ENCODE data around the gene PLXNA2.

Gene PLXNA2

DNA sequence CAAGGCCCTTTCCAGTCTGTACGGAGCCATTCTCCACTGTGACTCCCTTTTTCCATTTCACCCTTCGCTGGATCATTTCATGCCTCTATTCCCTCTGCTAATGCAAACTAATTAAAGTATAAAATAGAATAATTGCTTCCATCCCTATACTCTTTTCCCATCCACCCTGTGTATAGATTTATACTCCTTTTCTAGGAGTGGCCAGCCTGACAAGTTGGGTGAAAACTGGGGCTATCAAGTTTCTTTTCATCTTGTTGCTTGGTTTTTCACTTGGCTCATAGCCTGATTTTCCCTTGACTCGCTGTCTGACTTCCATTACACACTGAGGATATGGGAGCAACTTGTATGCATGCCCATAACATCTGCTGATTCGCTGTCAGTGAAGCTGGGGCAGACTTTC, 107.0 kb downstream of the PLXNA2 start:
- H3K4me1 ChIP-seq (ENCODE audit: control insufficient read depth, insufficient read depth, low read length) = peaks cover 32% of the 10 kb centered on the region
- no peaks in the 10 kb centered on the region for H3K27me3 ChIP-seq (ENCODE audit: control insufficient read depth, insufficient read depth, low read length)
- no peaks in the 10 kb centered on the region for H3K36me3 ChIP-seq (ENCODE audit: control insufficient read depth, insufficient read depth, low read length)
- no peak overlapping the region for H3K4me3 ChIP-seq (ENCODE audit: low read depth, low read length)
- H3K27ac ChIP-seq (ENCODE audit: low read depth, low read length) = no peak overlapping the region
- no peak overlapping the region for H3K9ac ChIP-seq (ENCODE audit: low read length)
- H3K9me3 ChIP-seq (ENCODE audit: control insufficient read depth, insufficient read depth, low read depth, low read length) = no peaks in the 10 kb centered on the region

DNA sequence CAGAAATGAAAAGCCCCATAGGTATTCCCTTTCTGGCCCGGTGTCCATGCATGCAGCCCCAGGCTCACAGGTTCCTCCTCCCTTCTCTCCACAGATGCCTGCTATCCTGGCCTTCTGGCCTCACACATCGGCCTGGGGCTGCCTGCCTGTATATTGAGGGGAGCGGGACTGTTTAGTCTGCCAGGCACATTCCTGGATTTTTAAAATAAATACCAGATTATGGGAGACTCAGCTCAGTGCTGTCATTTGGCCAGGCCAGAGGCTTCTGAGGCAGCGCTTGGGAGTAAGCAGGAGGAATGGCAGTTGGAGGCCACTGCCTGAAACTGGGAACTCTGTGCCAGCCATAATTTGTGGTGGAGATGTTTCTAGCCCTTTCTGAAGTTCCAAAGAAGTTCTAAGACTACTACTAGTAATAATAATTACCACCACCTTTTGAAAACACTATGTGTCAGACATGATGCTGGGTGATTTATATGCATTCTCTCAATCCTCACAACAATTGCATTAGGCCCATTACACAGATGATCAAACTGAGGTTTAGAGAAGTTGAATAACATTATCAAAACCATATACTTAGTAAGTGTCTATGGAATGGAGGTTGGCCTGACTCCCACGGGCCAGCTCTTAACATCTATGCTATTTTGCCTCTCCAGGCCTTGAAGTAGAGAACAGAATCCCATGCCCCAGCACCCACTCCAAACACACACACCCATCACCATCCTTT, 107.6 kb downstream of the PLXNA2 start:
- H3K27ac ChIP-seq (ENCODE audit: low read depth, low read length) = no peak overlapping the region
- H3K9me3 ChIP-seq (ENCODE audit: control insufficient read depth, insufficient read depth, low read depth, low read length) = no peaks in the 10 kb centered on the region

DNA sequence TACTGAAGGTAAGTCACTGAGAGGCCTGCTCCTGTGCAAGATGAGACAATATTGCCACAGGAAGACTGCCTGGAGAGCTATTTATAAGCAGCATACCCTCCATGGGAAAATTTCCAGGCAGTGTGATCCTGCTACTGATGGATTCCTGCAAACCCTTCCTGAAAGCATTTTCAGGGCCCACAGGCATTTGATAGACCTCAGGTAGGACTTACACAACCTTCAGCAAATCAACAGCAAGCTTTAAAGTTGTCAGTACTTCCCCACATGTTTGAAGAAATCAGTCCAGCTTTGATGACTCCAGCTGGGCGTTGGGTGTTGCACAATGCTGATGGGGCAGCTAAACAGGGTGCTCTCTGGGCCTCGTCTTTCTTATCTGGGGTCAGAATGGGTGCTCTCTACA, 108.8 kb downstream of the PLXNA2 start:
- Histone ChIP-seq H3K36me3 (ENCODE audit: control insufficient read depth, insufficient read depth, low read length) (no peaks in the 10 kb centered on the region), H3K9ac (ENCODE audit: low read length) (no peak overlapping the region), H3K9me3 (ENCODE audit: control insufficient read depth, insufficient read depth, low read depth, low read length) (no peaks in the 10 kb centered on the region), H3K4me1 (ENCODE audit: control insufficient read depth, insufficient read depth, low read length) (peaks cover 44% of the 10 kb centered on the region), H3K4me3 (ENCODE audit: low read depth, low read length) (no peak overlapping the region), H3K27me3 (ENCODE audit: control insufficient read depth, insufficient read depth, low read length) (peaks cover 15% of the 10 kb centered on the region), H3K27ac (ENCODE audit: low read depth, low read length) (no peak overlapping the region)

More for the DNA sequence above, 107.6 kb downstream of the PLXNA2 start:
- H3K27me3 ChIP-seq (ENCODE audit: control insufficient read depth, insufficient read depth, low read length) = peaks cover 2% of the 10 kb centered on the region; the same call in 1 of the 2 replicates
- H3K9ac ChIP-seq (ENCODE audit: low read length) = no peak overlapping the region
- no peaks in the 10 kb centered on the region for H3K36me3 ChIP-seq (ENCODE audit: control insufficient read depth, insufficient read depth, low read length)
- no peak overlapping the region for H3K4me3 ChIP-seq (ENCODE audit: low read depth, low read length)
- peaks cover 37% of the 10 kb centered on the region for H3K4me1 ChIP-seq (ENCODE audit: control insufficient read depth, insufficient read depth, low read length)

DNA sequence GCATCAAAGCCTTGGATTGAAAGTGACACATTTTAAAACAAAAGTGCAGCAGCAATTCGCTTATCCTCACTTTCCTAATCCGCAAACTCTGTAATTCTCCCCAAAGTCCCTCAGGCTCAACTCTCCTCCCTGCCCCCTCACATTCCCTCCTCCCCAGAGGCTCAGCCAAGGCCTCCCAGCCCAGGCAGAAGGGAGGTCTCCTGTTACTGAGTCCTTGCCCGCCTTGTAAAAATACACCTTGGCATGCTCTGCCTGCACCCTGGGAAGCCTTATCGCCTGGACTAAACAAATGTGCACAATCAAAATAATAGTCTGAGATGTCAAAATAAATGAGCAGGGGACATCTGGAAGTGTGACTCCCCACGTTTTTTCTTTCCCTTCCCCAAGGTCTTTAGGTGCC, 109.7 kb downstream of the PLXNA2 start:
- Histone ChIP-seq H3K9ac (ENCODE audit: low read length) (no peak overlapping the region), H3K4me1 (ENCODE audit: control insufficient read depth, insufficient read depth, low read length) (peaks cover 44% of the 10 kb centered on the region), H3K36me3 (ENCODE audit: control insufficient read depth, insufficient read depth, low read length) (no peaks in the 10 kb centered on the region), H3K4me3 (ENCODE audit: low read depth, low read length) (no peak overlapping the region), H3K9me3 (ENCODE audit: control insufficient read depth, insufficient read depth, low read depth, low read length) (no peaks in the 10 kb centered on the region), H3K27me3 (ENCODE audit: control insufficient read depth, insufficient read depth, low read length) (peaks cover 17% of the 10 kb centered on the region), H3K27ac (ENCODE audit: low read depth, low read length) (no peak overlapping the region)

DNA sequence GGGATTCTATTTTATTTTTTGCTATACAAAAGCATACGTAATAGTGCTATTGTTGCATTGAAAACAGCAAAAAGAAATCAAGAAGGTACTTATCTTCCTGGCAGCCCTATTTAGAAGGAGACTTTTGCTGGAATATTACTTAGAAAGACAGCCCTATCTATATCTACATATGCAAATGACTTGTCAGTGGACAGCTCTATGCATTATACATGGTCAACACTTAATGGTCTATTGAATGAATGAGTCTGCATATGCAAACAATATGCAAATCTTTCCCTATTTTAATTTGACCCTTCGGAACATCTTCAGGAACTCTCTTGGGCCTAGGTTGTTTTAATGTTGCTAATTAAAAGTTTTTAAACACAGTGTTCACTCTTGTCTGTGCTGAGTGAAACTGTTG, 110.8 kb downstream of the PLXNA2 start:
- Histone ChIP-seq H3K4me1 (ENCODE audit: control insufficient read depth, insufficient read depth, low read length) (peaks cover 44% of the 10 kb centered on the region), H3K27ac (ENCODE audit: low read depth, low read length) (no peak overlapping the region), H3K4me3 (ENCODE audit: low read depth, low read length) (no peak overlapping the region), H3K36me3 (ENCODE audit: control insufficient read depth, insufficient read depth, low read length) (no peaks in the 10 kb centered on the region), H3K27me3 (ENCODE audit: control insufficient read depth, insufficient read depth, low read length) (peaks cover 17% of the 10 kb centered on the region), H3K9me3 (ENCODE audit: control insufficient read depth, insufficient read depth, low read depth, low read length) (no peaks in the 10 kb centered on the region), H3K9ac (ENCODE audit: low read length) (no peak overlapping the region)

DNA sequence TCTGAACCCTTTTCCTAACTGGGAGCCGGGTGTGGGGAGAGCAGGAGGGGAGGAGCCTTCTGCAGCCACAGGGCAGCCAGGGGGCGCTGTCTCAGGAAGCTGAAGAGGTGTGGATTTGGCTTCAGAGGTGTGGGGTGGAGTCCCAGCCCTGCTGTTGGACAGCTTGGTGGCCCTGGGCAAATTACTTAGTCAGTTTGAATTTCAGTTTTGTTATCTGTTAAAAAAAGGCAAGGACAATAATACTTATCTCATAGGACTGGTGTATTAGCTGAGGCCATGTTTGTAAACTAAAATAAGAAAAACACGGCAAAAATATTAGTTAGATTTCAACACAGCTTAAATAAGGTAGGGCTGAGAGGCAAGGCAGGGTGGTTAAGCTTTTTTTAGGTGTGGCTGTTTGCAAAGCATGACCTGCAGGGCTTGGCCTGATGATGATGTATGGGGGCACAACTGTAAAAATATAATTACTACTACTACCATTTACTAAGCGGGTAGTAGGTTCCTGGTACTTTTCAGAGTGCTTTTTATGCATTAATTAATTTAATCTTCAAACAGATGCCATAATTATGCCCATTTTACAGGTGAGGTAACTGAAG, 111.8 kb downstream of the PLXNA2 start:
- H3K4me3 ChIP-seq (ENCODE audit: low read depth, low read length) = peak overlapping the region; percentile 41
- no peaks in the 10 kb centered on the region for H3K36me3 ChIP-seq (ENCODE audit: control insufficient read depth, insufficient read depth, low read length)
- H3K9me3 ChIP-seq (ENCODE audit: control insufficient read depth, insufficient read depth, low read depth, low read length) = no peaks in the 10 kb centered on the region
- H3K4me1 ChIP-seq (ENCODE audit: control insufficient read depth, insufficient read depth, low read length) = peaks cover 53% of the 10 kb centered on the region
- no peak overlapping the region for H3K27ac ChIP-seq (ENCODE audit: low read depth, low read length)
- no peak overlapping the region for H3K9ac ChIP-seq (ENCODE audit: low read length)
- peaks cover 17% of the 10 kb centered on the region for H3K27me3 ChIP-seq (ENCODE audit: control insufficient read depth, insufficient read depth, low read length)

DNA sequence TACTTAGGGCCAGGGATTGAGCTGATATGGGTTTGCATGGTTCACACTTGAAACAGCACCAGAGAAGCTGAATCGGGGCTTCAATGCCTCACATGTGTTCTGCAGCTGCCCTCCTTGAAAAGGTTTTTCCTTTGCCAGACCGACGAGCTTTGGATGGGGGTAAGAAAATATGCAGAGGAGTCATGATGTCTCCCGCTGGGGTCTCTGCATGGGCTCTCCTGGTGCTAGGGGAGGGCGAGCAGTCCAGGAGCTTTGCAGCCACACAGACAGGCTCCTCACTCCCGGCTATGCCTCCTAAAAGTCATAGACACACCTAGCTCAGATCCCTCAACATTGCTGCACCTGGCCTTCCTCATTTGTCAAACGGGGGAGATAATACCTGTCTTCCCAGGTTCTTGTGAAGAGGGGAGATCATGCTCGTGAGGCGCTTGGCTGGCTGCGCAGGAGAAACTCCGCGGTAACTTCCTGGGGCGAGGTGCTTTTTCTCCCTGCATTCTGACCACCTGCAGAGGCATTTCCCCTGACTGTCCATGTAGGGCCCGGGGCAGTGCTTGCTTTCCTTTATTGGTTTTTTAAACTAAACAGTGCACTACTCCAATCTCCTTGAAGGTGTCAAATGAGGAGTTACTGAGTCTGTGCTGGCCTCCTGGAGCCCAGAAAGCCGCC, 112.4 kb downstream of the PLXNA2 start:
- H3K27ac ChIP-seq (ENCODE audit: low read depth, low read length) = no peak overlapping the region
- H3K9ac ChIP-seq (ENCODE audit: low read length) = no peak overlapping the region
- H3K4me1 ChIP-seq (ENCODE audit: control insufficient read depth, insufficient read depth, low read length) = peaks cover 53% of the 10 kb centered on the region
- H3K36me3 ChIP-seq (ENCODE audit: control insufficient read depth, insufficient read depth, low read length) = no peaks in the 10 kb centered on the region
- peak overlapping the region; percentile 41 for H3K4me3 ChIP-seq (ENCODE audit: low read depth, low read length)
- H3K27me3 ChIP-seq (ENCODE audit: control insufficient read depth, insufficient read depth, low read length) = peaks cover 17% of the 10 kb centered on the region
- no peaks in the 10 kb centered on the region for H3K9me3 ChIP-seq (ENCODE audit: control insufficient read depth, insufficient read depth, low read depth, low read length)

DNA sequence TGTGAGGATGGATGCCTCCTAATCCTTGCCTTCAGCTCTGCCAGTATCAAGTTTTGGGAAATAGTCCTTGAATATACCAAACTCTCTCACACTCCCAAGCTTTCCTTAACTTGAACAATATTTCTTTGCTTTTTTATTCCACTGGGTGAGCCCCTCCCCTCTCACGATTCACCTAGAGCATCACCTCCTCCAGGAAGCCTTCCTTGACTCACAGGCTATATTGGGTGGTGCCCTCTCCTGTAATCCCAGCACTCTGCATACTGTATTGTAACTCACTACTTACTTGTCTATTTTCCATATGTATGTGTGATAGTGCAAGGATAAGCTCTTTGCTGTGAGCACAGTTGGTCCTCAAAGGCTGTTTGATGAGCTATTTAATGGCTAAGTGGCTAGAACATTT, 114.7 kb downstream of the PLXNA2 start:
- Histone ChIP-seq H3K9me3 (ENCODE audit: control insufficient read depth, insufficient read depth, low read depth, low read length) (no peaks in the 10 kb centered on the region), H3K36me3 (ENCODE audit: control insufficient read depth, insufficient read depth, low read length) (no peaks in the 10 kb centered on the region), H3K27me3 (ENCODE audit: control insufficient read depth, insufficient read depth, low read length) (peaks cover 17% of the 10 kb centered on the region), H3K4me1 (ENCODE audit: control insufficient read depth, insufficient read depth, low read length) (peaks cover 43% of the 10 kb centered on the region), H3K9ac (ENCODE audit: low read length) (no peak overlapping the region), H3K4me3 (ENCODE audit: low read depth, low read length) (no peak overlapping the region), H3K27ac (ENCODE audit: low read depth, low read length) (no peak overlapping the region)

DNA sequence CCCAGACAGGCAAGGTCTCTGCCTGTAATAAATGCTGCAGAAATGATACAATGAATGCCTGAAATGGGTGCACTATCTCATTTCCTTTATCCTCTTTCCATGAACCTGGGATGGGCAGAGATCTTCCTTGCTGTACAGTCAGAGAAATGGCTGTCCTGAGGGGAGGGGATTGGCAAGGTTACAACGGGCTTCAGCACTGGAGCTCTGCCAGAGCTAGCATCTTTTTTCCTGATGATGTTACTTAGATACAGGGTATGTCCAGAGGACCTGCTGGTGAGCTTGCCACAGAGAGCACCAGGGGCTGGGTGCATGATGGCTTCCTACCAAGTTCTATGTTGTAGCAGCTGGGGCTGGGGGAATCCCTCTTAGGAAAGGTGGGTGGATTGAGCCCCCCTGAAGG, 115.1 kb downstream of the PLXNA2 start:
- Histone ChIP-seq H3K36me3 (ENCODE audit: control insufficient read depth, insufficient read depth, low read length) (no peaks in the 10 kb centered on the region), H3K9me3 (ENCODE audit: control insufficient read depth, insufficient read depth, low read depth, low read length) (no peaks in the 10 kb centered on the region), H3K27ac (ENCODE audit: low read depth, low read length) (no peak overlapping the region), H3K4me3 (ENCODE audit: low read depth, low read length) (no peak overlapping the region), H3K4me1 (ENCODE audit: control insufficient read depth, insufficient read depth, low read length) (peaks cover 39% of the 10 kb centered on the region), H3K27me3 (ENCODE audit: control insufficient read depth, insufficient read depth, low read length) (peaks cover 17% of the 10 kb centered on the region), H3K9ac (ENCODE audit: low read length) (no peak overlapping the region)

DNA sequence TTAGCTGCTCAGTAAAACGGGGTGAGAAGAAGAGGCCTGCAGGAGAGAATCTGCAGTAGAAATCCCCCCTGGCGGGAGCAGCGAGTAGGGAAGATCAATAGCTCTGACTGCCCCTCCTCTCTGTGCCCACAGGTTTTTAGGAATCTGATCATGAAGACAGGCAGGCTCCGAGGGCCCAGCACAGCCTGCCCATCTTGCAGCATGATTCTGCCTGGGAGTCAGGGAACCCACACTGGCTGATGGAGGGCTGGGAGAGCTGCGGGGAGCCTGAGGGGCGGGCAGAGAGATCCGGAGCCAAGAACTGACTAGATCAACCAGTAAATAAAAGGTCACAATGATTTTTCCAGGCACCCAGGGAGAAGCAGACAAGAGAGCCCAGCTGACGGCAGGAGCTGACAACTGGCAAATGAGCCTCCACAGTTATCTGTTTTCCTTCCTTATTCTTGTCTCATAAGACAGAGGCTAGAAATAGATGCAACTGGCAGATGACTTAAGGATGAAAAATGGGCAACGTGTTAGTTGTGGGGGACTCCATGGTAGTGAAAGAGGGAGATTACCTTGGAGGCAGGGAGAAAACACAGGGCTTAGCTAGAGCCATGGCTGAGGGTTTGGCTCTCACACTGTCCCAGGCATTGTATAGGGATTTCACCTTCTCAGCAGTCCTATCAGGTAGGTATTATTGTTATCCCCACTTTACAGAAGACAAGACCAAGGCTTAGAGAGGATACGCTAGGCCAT, 116.2 kb downstream of the PLXNA2 start:
- Histone ChIP-seq H3K9me3 (ENCODE audit: control insufficient read depth, insufficient read depth, low read depth, low read length) (no peaks in the 10 kb centered on the region), H3K36me3 (ENCODE audit: control insufficient read depth, insufficient read depth, low read length) (no peaks in the 10 kb centered on the region), H3K4me1 (ENCODE audit: control insufficient read depth, insufficient read depth, low read length) (peaks cover 28% of the 10 kb centered on the region), H3K9ac (ENCODE audit: low read length) (no peak overlapping the region), H3K27me3 (ENCODE audit: control insufficient read depth, insufficient read depth, low read length) (peaks cover 17% of the 10 kb centered on the region), H3K4me3 (ENCODE audit: low read depth, low read length) (no peak overlapping the region), H3K27ac (ENCODE audit: low read depth, low read length) (no peak overlapping the region)

DNA sequence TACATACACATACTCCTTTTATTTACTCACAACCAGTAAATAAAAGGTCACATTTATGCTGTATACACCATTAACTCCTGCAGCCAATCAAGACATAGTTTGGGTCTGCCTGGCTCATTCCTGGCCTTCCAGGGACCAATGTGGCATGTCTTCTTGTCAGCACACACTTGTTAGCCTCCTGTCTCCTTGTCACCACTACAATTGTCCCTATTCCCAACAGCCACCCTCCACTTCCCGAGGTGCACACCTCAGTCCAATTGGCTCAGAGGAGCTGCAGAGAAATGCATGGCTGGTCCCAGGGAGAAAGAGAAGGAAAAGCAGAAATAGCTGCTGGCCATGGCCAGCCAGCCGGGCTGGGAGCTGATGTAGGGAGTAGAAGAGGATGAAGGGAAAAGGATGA, 116.9 kb downstream of the PLXNA2 start:
- no peak overlapping the region for H3K9ac ChIP-seq (ENCODE audit: low read length)
- H3K4me1 ChIP-seq (ENCODE audit: control insufficient read depth, insufficient read depth, low read length) = peaks cover 21% of the 10 kb centered on the region
- no peaks in the 10 kb centered on the region for H3K36me3 ChIP-seq (ENCODE audit: control insufficient read depth, insufficient read depth, low read length)
- H3K4me3 ChIP-seq (ENCODE audit: low read depth, low read length) = no peak overlapping the region
- peaks cover 17% of the 10 kb centered on the region for H3K27me3 ChIP-seq (ENCODE audit: control insufficient read depth, insufficient read depth, low read length)
- H3K9me3 ChIP-seq (ENCODE audit: control insufficient read depth, insufficient read depth, low read depth, low read length) = no peaks in the 10 kb centered on the region
- no peak overlapping the region for H3K27ac ChIP-seq (ENCODE audit: low read depth, low read length)

Data from HUES6 (cell line).